Esophagus squamous epithelium (tissue), 5 donors: ENCODE results near the gene RAET1G. TPM values are rescaled to one million over a fixed set of nuclear protein-coding genes. Genes with fewer than 3 reads are reported as not detected.

Experiments
- DNase-seq: peaks from one replicate; lab custom pipeline; 2025; lab: John Stamatoyannopoulos, UW
- H3K27ac ChIP-seq, 4 donors: fragments of 200-600 bp; sonication (generic); one replicate each; pipeline ENCODE4 v1.5.1; 2016 to 2019; ENCODE audit warnings: mild to moderate bottlenecking in 1 of 4
- H3K27me3 ChIP-seq, 4 donors: fragments of 200-600 bp; sonication (generic); 1 replicate in 3 of 4; 2 replicates in 1 of 4; pipeline versions ENCODE4 v1.5.1 to v1.6.0; 2017 to 2021; ENCODE audit warnings: antibody characterized with exemption in 1 of 4
- H3K36me3 ChIP-seq, 3 donors: fragments of 200-600 bp; sonication (generic); one replicate each; pipeline ENCODE4 v1.5.1; 2016 to 2019
- H3K4me1 ChIP-seq, 3 donors: fragments of 200-600 bp; sonication (generic); one replicate each; pipeline ENCODE4 v1.5.1; 2017 to 2019
- H3K4me3 ChIP-seq, 4 donors: fragments of 200-600 bp; sonication (generic); 1 replicate in 3 of 4; 2 replicates in 1 of 4; pipeline ENCODE4 v1.5.1; 2016 to 2019; ENCODE audit warnings: mild to moderate bottlenecking in 2 of 4, moderate library complexity in 1 of 4
- H3K9me3 ChIP-seq, 3 donors: fragments of 200-600 bp; sonication (generic); one replicate each; pipeline ENCODE4 v1.5.1; 2016 to 2019
- POLR2A ChIP-seq, 4 donors: fragments of 450-650 bp; IDR thresholded peaks; one replicate each; pipeline ENCODE4 v1.6.1; 2017; ENCODE audit warnings: antibody characterized with exemption in 4 of 4, mild to moderate bottlenecking in 4 of 4, moderate library complexity in 3 of 4
- WGBS, 2 donors: methylation state at CpG; one replicate each; pipeline ENCODE4 v1.1.5; 2018; 5-methylcytosine and 5-hydroxymethylcytosine counted together
- intact Hi-C: fragments of 100-400 bp; cut with DNase I; formaldehyde crosslinking; loops from one replicate; pipeline ENCODE4 v1.15.0; 2022
- total RNA-seq, 4 donors: library from RNA; depleted of rRNA; stranded (reverse); fragments of >200 nt; gene quantifications; one replicate each; pipeline ENCODE4 v1.1.0, GENCODE V29; 2016
- TF ChIP-seq, protein P1 (sequence below), 6 experiments: fragments of 450-650 bp in 4 of 6; fragments of 200-600 bp in 2 of 6; sonication (generic) in 2 of 6; IDR thresholded peaks; one replicate each; pipeline ENCODE4 v1.5.1; 2016 to 2019; ENCODE audit warnings: antibody characterized with exemption in 6 of 6, mild to moderate bottlenecking in 4 of 6, moderate library complexity in 4 of 6
- donor health status: DM: yes; HTN: yes; CAD: no.

Gene RAET1G
- total RNA-seq, 4 donors from 2014 or later, result 9.0 to 26.8 (median 13.5) TPM

DNA sequence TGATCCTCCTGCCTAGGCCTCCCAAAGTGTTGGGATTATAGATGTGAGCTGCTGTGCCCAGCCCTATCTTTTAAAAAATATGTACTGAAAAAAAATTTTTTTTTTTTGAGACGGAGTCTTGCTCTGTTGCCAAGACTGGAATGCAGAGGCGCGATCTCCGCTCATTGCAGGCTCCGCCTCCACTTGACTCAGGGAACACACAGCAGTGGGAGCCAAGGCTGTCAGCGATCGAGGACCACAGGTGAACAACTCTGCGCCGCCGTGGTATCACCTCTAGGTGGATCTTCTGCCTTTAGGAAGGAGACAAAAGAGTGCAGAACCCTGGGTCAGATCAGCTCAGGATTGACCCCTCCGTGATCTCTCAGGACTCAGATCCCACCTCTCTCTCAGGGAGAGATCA, 38.7 kb downstream of the RAET1G start:
- H3K9me3 ChIP-seq, result no peaks in the 10 kb centered on the region
- WGBS, 2 donors, result 24 to 50% methylated on average over 7 to 10 of the region's 11 CpGs
- H3K27ac ChIP-seq, result no peak overlapping the region
- H3K4me1 ChIP-seq, result peaks cover 11 to 41% (median 16%) of the 10 kb centered on the region in 3 donors
- TF ChIP-seq, protein P1, sequence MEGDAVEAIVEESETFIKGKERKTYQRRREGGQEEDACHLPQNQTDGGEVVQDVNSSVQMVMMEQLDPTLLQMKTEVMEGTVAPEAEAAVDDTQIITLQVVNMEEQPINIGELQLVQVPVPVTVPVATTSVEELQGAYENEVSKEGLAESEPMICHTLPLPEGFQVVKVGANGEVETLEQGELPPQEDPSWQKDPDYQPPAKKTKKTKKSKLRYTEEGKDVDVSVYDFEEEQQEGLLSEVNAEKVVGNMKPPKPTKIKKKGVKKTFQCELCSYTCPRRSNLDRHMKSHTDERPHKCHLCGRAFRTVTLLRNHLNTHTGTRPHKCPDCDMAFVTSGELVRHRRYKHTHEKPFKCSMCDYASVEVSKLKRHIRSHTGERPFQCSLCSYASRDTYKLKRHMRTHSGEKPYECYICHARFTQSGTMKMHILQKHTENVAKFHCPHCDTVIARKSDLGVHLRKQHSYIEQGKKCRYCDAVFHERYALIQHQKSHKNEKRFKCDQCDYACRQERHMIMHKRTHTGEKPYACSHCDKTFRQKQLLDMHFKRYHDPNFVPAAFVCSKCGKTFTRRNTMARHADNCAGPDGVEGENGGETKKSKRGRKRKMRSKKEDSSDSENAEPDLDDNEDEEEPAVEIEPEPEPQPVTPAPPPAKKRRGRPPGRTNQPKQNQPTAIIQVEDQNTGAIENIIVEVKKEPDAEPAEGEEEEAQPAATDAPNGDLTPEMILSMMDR (IDR thresholded peaks at IDR 0.05), result peak in 1 of 6 experiments; percentile 37
- no peak for TF ChIP-seq POLR2A (IDR thresholded peaks at IDR 0.05)
- intact Hi-C loops, result no loop called here
- H3K36me3 ChIP-seq, result peaks cover 0 to 4% (median 0%) of the 10 kb centered on the region in 3 donors
- no peaks in the 10 kb centered on the region for H3K27me3 ChIP-seq
- H3K4me3 ChIP-seq, result no peak overlapping the region
- no peak for DNase-seq

DNA sequence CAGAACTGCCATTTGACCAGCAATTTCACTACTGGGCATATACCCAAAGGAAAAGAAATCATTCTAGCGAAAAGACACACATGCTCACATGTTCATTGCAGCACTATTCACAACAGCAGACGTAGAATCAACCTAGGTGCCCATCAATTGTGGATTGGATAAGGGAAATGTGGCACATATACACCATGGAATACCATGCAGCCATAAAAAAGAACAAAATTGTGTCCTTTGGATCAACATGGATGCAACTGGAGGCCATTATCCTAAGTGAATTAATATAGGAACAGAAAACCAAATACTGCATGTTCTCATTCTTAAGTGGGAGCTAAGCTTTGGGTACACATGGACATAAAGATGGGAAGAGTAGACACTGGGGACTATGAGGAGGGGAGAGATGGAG, 41.1 kb downstream of the RAET1G start:
- Histone ChIP-seq H3K9me3 (no peaks in the 10 kb centered on the region), H3K36me3 (no peaks in the 10 kb centered on the region), H3K27ac (no peak overlapping the region), H3K4me3 (no peak overlapping the region), H3K27me3 (no peaks in the 10 kb centered on the region), H3K4me1 (peaks cover 2 to 18% (median 5%) of the 10 kb centered on the region in 3 donors)
- DNase-seq, result no peak
- TF ChIP-seq POLR2A (IDR thresholded peaks at IDR 0.05), result no peak
- TF ChIP-seq, protein P1 (IDR thresholded peaks at IDR 0.05), result no peak
- WGBS, 2 donors, result 75 to 88% methylated on average over 2 of the region's 2 CpGs
- intact Hi-C loops, result no loop called here

DNA sequence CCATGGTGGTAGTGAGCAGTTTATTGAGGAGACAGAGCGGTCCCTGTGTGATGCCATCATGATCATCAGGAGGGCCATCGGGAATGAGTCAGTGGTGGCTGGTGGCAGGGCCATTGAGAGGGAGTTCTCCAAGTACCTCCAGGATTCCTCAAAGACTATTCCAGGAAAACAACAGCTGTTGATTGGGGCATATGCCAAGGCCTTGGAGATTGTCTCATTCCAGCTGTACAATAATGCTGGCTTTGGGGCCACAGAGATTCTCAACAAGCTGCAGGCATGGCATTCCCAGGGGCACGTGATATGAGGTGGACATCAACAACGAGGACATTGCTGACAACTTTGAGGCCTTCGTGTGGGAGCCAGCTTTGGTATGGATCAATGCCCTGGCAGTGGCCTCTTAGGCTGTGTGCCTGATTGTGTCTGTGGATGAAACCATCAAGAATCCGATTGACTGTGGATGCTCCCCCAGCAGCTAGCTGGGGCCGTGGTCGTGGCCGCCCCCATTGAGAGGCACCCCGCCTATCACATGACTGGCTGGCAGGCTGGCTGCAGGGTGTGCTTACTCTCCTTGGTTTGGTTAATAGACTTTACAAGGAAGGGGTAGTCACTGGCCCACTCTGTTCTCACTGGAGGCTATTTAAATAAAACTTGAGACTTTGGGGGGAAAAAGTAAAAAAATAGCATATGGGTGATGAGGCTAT, 41.7 kb downstream of the RAET1G start:
- intact Hi-C loops, result no loop called here
- no peaks in the 10 kb centered on the region for H3K9me3 ChIP-seq
- no peak for DNase-seq
- peaks cover 0 to 11% (median 5%) of the 10 kb centered on the region in 3 donors for H3K4me1 ChIP-seq
- no peak overlapping the region for H3K4me3 ChIP-seq
- TF ChIP-seq POLR2A (IDR thresholded peaks at IDR 0.05), result no peak
- TF ChIP-seq, protein P1 (IDR thresholded peaks at IDR 0.05), result no peak
- H3K27ac ChIP-seq, result no peak overlapping the region
- WGBS, 2 donors, result 82 to 96% methylated on average over 3 to 5 of the region's 10 CpGs
- no peaks in the 10 kb centered on the region for H3K27me3 ChIP-seq
- no peaks in the 10 kb centered on the region for H3K36me3 ChIP-seq

DNA sequence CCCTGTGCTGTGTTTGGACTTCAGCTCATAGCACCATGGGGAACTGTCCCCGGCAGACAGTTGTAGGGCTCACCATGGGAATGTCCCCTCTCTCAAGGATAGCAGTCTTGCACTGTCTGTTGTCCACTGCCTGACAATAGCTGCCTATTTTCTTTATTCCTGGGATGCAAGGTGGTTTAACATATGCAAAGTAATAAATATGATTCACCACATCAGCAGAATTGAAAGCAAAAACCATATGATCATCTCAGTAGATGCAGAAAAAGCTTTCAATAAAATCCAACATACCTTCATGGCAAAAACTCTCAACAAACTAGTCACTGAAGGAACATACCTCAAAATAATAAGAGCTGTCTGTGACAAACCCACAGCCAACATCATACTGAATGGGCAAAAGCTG, 45.3 kb downstream of the RAET1G start:
- no peaks in the 10 kb centered on the region for H3K4me1 ChIP-seq
- WGBS, 2 donors, result 91 to 100% methylated on average over 1 of the region's 1 CpG
- H3K9me3 ChIP-seq, result no peaks in the 10 kb centered on the region
- DNase-seq, result no peak
- no peak for TF ChIP-seq POLR2A (IDR thresholded peaks at IDR 0.05)
- TF ChIP-seq, protein P1 (IDR thresholded peaks at IDR 0.05), result no peak
- intact Hi-C loops, result no loop called here
- no peaks in the 10 kb centered on the region for H3K36me3 ChIP-seq
- H3K27ac ChIP-seq, result no peak overlapping the region
- no peak overlapping the region for H3K4me3 ChIP-seq
- no peaks in the 10 kb centered on the region for H3K27me3 ChIP-seq

DNA sequence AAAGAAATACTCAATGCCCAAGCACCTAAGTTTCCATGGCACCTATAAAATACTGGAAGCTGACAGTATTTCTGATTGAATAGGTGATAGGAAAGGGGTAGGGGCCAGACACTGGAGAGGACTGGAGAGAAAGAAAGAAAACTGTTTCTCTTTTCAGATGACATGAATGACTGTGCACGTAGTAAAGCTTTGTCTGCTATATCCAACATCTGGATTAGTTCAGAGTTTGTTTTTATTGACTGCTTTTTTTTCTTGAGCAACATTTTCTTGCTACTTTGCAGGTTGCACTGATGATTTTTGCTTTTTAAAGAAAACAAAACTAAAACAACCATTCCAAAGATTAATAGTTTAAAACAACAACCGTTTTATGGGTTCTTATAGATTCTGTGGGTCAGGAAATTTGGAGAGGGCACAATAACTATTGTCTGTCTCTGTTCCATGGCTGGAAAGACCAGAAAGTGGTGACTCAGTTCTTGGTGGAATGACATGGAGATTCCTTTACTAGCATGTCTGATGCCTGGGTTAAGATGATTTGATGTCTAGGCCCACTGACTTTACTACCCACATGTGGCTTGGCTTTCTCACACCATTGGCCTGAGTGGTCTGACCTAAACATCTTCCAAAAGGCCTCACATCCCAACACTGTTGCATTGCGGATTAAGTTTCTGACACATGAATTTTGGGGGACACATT, 46.5 kb downstream of the RAET1G start:
- TF ChIP-seq, protein P1 (IDR thresholded peaks at IDR 0.05), result no peak
- no peak for TF ChIP-seq POLR2A (IDR thresholded peaks at IDR 0.05)
- 63 to 68% methylated on average over 3 of the region's 3 CpGs for WGBS, 2 donors
- Histone ChIP-seq H3K4me1 (no peaks in the 10 kb centered on the region), H3K9me3 (no peaks in the 10 kb centered on the region), H3K36me3 (no peaks in the 10 kb centered on the region), H3K27ac (no peak overlapping the region), H3K27me3 (no peaks in the 10 kb centered on the region), H3K4me3 (no peak overlapping the region)
- DNase-seq, result no peak
- intact Hi-C loops, result no loop called here
